ENCODE measurements around the gene LUZP1.

Gene LUZP1

DNA sequence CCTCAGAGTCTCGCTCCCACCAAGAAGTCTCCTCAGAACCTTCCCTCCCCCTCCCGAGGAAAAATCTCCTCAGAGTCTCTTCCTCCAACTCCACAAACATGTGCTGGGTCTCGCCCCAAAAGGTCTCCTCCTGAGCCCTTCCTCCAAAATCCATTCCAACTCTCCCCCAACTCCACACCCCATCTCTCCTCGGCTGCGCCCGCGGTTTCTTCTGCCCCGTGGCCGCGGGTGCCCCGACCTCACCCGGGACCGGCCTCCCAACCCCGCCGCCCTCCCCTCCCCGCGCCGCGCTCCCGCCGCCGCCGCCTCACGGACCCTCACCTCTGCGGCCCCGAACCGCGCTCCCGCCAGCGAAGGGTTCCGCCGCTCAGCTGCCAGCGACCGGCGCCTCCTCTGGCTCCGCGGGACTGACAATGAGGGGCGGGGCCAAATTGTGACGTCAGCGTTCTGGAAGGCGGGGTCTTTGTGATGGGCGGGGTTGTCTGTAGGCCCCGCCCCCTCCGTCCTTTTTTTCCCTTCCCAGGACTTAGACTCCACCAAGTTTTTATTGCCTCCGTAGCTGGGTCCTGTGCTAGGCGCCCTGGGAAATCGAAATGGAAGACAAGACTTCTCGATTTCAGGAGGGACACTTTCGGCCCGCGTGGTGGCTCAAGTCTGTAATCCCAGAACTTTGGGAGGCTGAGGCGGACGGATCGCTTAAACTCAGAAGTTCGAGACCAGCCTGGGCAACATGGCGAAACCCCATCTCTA is at the start of gene LUZP1 (continued):
- TF ChIP-seq ZNF239 (tag by site-specific recombination; IDR thresholded peaks at IDR 0.05) = no peak
- TF ChIP-seq BCL11B (tag by site-specific recombination; IDR thresholded peaks at IDR 0.05; ENCODE audit: low read depth) = peak; percentile 42; the same call in 1 of the 2 replicates
- no peak for TF ChIP-seq MYNN (tag by site-specific recombination; IDR thresholded peaks at IDR 0.05; ENCODE audit: borderline replicate concordance)
- TF ChIP-seq, protein P1, sequence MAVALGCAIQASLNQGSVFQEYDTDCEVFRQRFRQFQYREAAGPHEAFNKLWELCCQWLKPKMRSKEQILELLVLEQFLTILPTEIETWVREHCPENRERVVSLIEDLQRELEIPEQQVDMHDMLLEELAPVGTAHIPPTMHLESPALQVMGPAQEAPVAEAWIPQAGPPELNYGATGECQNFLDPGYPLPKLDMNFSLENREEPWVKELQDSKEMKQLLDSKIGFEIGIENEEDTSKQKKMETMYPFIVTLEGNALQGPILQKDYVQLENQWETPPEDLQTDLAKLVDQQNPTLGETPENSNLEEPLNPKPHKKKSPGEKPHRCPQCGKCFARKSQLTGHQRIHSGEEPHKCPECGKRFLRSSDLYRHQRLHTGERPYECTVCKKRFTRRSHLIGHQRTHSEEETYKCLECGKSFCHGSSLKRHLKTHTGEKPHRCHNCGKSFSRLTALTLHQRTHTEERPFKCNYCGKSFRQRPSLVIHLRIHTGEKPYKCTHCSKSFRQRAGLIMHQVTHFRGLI (tag by site-specific recombination; IDR thresholded peaks at IDR 0.05) = no peak
- TF ChIP-seq ZNF623 (tag by site-specific recombination; IDR thresholded peaks at IDR 0.05) = no peak
- peak; percentile 92 for TF ChIP-seq ZBTB8A (tag by site-specific recombination; IDR thresholded peaks at IDR 0.05)
- TF ChIP-seq ZNF654 (tag by site-specific recombination; IDR thresholded peaks at IDR 0.05; ENCODE audit: low read depth) = no peak
- no peak for TF ChIP-seq ZNF514 (tag by site-specific recombination; IDR thresholded peaks at IDR 0.05)
- no peak; the same call in 1 of the 2 replicates for TF ChIP-seq KLF7 (tag by site-specific recombination; IDR thresholded peaks at IDR 0.05; ENCODE audit: borderline replicate concordance)
- TF ChIP-seq ZBTB7A (tag by site-specific recombination; IDR thresholded peaks at IDR 0.05; ENCODE audit: low read depth) = no peak; the same call in 1 of the 2 replicates
- no peak for TF ChIP-seq ZNF121 (tag by site-specific recombination; IDR thresholded peaks at IDR 0.05)
- TF ChIP-seq ZNF248 (tag by site-specific recombination; IDR thresholded peaks at IDR 0.05) = no peak
- no peak for TF ChIP-seq ZNF48 (tag by site-specific recombination; IDR thresholded peaks at IDR 0.05)
- TF ChIP-seq ZNF23 (tag by site-specific recombination; IDR thresholded peaks at IDR 0.05; ENCODE audit: borderline replicate concordance) = no peak
- no peak for TF ChIP-seq EGR2 (tag by site-specific recombination; IDR thresholded peaks at IDR 0.05; ENCODE audit: low read depth)
- no peak for TF ChIP-seq ZNF404 (tag by site-specific recombination; IDR thresholded peaks at IDR 0.05)
- TF ChIP-seq ZSCAN23 (tag by site-specific recombination; IDR thresholded peaks at IDR 0.05) = no peak
- TF ChIP-seq ZNF677 (tag by site-specific recombination; IDR thresholded peaks at IDR 0.05) = no peak
- TF ChIP-seq ZNF155 (tag by site-specific recombination; IDR thresholded peaks at IDR 0.05) = no peak
- no peak for TF ChIP-seq ZNF701 (tag by site-specific recombination; IDR thresholded peaks at IDR 0.05)
- TF ChIP-seq ZNF530 (tag by site-specific recombination; IDR thresholded peaks at IDR 0.05; ENCODE audit: low read depth) = no peak
- TF ChIP-seq, protein P2, sequence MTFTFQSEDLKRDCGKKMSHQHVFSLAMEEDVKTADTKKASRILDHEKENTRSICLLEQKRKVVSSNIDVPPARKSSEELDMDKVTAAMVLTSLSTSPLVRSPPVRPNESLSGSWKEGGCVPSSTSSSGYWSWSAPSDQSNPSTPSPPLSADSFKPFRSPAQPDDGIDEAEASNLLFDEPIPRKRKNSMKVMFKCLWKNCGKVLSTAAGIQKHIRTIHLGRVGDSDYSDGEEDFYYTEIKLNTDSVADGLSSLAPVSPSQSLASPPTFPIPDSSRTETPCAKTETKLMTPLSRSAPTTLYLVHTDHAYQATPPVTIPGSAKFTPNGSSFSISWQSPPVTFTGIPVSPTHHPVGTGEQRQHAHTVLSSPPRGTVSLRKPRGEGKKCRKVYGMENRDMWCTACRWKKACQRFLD (tag by site-specific recombination; IDR thresholded peaks at IDR 0.05) = no peak
- no peak for TF ChIP-seq ZNF37A (tag by site-specific recombination; IDR thresholded peaks at IDR 0.05)
- TF ChIP-seq, protein P3, sequence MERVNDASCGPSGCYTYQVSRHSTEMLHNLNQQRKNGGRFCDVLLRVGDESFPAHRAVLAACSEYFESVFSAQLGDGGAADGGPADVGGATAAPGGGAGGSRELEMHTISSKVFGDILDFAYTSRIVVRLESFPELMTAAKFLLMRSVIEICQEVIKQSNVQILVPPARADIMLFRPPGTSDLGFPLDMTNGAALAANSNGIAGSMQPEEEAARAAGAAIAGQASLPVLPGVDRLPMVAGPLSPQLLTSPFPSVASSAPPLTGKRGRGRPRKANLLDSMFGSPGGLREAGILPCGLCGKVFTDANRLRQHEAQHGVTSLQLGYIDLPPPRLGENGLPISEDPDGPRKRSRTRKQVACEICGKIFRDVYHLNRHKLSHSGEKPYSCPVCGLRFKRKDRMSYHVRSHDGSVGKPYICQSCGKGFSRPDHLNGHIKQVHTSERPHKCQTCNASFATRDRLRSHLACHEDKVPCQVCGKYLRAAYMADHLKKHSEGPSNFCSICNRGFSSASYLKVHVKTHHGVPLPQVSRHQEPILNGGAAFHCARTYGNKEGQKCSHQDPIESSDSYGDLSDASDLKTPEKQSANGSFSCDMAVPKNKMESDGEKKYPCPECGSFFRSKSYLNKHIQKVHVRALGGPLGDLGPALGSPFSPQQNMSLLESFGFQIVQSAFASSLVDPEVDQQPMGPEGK (tag by site-specific recombination; IDR thresholded peaks at IDR 0.05) = peak; percentile 67
- TF ChIP-seq, protein P4, sequence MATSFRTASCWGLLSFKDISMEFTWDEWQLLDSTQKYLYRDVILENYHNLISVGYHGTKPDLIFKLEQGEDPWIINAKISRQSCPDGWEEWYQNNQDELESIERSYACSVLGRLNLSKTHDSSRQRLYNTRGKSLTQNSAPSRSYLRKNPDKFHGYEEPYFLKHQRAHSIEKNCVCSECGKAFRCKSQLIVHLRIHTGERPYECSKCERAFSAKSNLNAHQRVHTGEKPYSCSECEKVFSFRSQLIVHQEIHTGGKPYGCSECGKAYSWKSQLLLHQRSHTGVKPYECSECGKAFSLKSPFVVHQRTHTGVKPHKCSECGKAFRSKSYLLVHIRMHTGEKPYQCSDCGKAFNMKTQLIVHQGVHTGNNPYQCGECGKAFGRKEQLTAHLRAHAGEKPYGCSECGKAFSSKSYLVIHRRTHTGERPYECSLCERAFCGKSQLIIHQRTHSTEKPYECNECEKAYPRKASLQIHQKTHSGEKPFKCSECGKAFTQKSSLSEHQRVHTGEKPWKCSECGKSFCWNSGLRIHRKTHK (tag by site-specific recombination; IDR thresholded peaks at IDR 0.05) = no peak
- TF ChIP-seq ZNF626 (tag by site-specific recombination; IDR thresholded peaks at IDR 0.05) = no peak
- no peak for TF ChIP-seq ZNF350 (tag by site-specific recombination; IDR thresholded peaks at IDR 0.05)
- TF ChIP-seq ZNF280C (tag by site-specific recombination; IDR thresholded peaks at IDR 0.05) = no peak
